Left renal pelvis (tissue), 4 donors: ENCODE results near the gene PRND. TPM values are rescaled to one million over a fixed set of nuclear protein-coding genes. Genes with fewer than 3 reads are reported as not detected.
"Not testable (repeated sequence)": the region's sequence is repeated elsewhere in the genome, so short reads cannot be mapped to it uniquely, and the experiment has no call there.

Source experiments
- DNase-seq, 4 donors: peaks; one replicate each; pipeline ENCODE4 v3.0.0-alpha.2; 2013; ENCODE audit warnings: low read depth in 4 of 4, low spot score in 3 of 4
- polyA plus RNA-seq, 4 donors: library from polyadenylated mRNA; unstranded; fragments of 120-200 nt; gene quantifications; one replicate each; pipeline ENCODE4 v1.2.1, GENCODE V29; 2013; ENCODE audit not compliant: insufficient read length in 4 of 4

Gene PRND
- polyA plus RNA-seq, 4 donors, result 4.4 to 25.5 (median 4.9) TPM

- DNase-seq, result no peak
These were observed 9.1 kb downstream of the PRND start for GRCh38 chr20:4730780-4731179.

GRCh38 chr20:4736875-4737274, 15.2 kb downstream of the PRND start:
- DNase-seq, result no peak

GRCh38 chr20:4737857-4738627, 16.3 kb downstream of the PRND start:
- DNase-seq, result no peak

GRCh38 chr20:4740774-4741431, 19.2 kb downstream of the PRND start:
- no peak for DNase-seq

GRCh38 chr20:4748847-4749246, 27.1 kb downstream of the PRND start:
- DNase-seq, result no peak

- DNase-seq, result no peak
These were observed 27.6 kb downstream of the PRND start for GRCh38 chr20:4749326-4749725.

GRCh38 chr20:4750381-4750780, 28.7 kb downstream of the PRND start:
- no peak for DNase-seq

GRCh38 chr20:4759100-4759884, 37.6 kb downstream of the PRND start:
- DNase-seq, result not testable (repeated sequence)

GRCh38 chr20:4763261-4763660, 41.6 kb downstream of the PRND start:
- DNase-seq, result no peak

GRCh38 chr20:4763723-4764510, 42.2 kb downstream of the PRND start:
- DNase-seq, result no peak

- DNase-seq, result no peak
These were observed 43.1 kb downstream of the PRND start for GRCh38 chr20:4764805-4765204.

- no peak for DNase-seq
These were observed 44.0 kb downstream of the PRND start for GRCh38 chr20:4765681-4766080.

GRCh38 chr20:4766631-4767030, 44.9 kb downstream of the PRND start:
- DNase-seq, result no peak

- DNase-seq, result no peak
These were observed 45.4 kb downstream of the PRND start for GRCh38 chr20:4767084-4767483.

GRCh38 chr20:4769328-4769727, 47.6 kb downstream of the PRND start:
- DNase-seq, result no peak

GRCh38 chr20:4770026-4770425, 48.3 kb downstream of the PRND start:
- no peak for DNase-seq

- DNase-seq, result no peak
These were observed 49.3 kb downstream of the PRND start for GRCh38 chr20:4771004-4771403.

GRCh38 chr20:4772132-4772531, 50.4 kb downstream of the PRND start:
- no peak for DNase-seq

- not testable (repeated sequence) for DNase-seq
These were observed 51.3 kb downstream of the PRND start for GRCh38 chr20:4773014-4773413.

GRCh38 chr20:4773736-4774135, 52.0 kb downstream of the PRND start:
- no peak for DNase-seq

GRCh38 chr20:4774207-4774606, 52.5 kb downstream of the PRND start:
- no peak for DNase-seq
